OCI-LY1 (cell line): ENCODE data around the gene RNF103.

Experiments
- EZH2 ChIP-seq: fragments of 200-600 bp; sonication (generic), shearing (Covaris generic); IDR thresholded peaks from 2 replicates; pipeline ENCODE4 v1.8.0; 2017; ENCODE audit warnings: borderline replicate concordance, mixed run types, mild to moderate bottlenecking, antibody characterized with exemption, low read length, moderate library complexity, mixed read lengths
- TF ChIP-seq, protein P1 (sequence below): fragments of 200-600 bp; sonication (generic), shearing (Covaris generic); IDR thresholded peaks from 2 replicates; pipeline ENCODE4 v1.5.1; 2017; ENCODE audit warnings: mild to moderate bottlenecking, antibody characterized with exemption, low read length, moderate library complexity, mixed read lengths

DNA sequence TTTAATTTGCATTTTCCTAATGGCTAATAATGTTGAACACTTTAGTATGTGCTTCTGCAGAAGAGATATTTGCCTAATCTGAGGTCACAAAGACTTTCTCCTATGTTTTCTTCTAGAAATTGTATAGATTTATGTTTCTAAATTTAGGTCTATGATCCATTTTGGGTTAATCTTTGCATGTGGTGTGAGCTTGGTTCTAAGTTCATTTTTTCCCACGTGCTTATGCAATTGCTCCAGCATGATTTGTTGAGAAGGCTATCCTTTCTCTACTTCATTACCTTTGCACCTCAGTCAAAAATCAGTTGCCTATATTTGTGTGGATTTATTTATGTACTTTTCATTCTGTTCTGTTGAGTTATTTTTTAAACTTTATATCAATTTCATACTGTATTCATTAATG, 15.0 kb upstream of the RNF103 start:
- TF ChIP-seq, protein P1, sequence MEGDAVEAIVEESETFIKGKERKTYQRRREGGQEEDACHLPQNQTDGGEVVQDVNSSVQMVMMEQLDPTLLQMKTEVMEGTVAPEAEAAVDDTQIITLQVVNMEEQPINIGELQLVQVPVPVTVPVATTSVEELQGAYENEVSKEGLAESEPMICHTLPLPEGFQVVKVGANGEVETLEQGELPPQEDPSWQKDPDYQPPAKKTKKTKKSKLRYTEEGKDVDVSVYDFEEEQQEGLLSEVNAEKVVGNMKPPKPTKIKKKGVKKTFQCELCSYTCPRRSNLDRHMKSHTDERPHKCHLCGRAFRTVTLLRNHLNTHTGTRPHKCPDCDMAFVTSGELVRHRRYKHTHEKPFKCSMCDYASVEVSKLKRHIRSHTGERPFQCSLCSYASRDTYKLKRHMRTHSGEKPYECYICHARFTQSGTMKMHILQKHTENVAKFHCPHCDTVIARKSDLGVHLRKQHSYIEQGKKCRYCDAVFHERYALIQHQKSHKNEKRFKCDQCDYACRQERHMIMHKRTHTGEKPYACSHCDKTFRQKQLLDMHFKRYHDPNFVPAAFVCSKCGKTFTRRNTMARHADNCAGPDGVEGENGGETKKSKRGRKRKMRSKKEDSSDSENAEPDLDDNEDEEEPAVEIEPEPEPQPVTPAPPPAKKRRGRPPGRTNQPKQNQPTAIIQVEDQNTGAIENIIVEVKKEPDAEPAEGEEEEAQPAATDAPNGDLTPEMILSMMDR: no peak
- TF ChIP-seq EZH2: no peak
